Gastrocnemius medialis (tissue), 4 donors: Measurements from ENCODE around the gene PSMD9. TPM values are rescaled to one million over a fixed set of nuclear protein-coding genes. Genes with fewer than 3 reads are reported as not detected.
"Not testable (repeated sequence)": the region's sequence is repeated elsewhere in the genome, so short reads cannot be mapped to it uniquely, and the experiment has no call there.

ENCODE experiments used
- ATAC-seq, 2 donors: fragments of 150-250 bp; one replicate each; pipeline ENCODE4 v1.9.1; 2016
- DNase-seq, 2 donors: peaks; one replicate each; pipeline ENCODE4 v3.0.0-alpha.2; 2019
- H3K27ac ChIP-seq, 4 donors: fragments of 200-600 bp; sonication (generic); 1 replicate in 1 of 4; 2 replicates in 3 of 4; pipeline ENCODE4 v1.5.1; 2016 to 2018; ENCODE audit warnings: mild to moderate bottlenecking in 2 of 4, moderate library complexity in 1 of 4
- H3K27me3 ChIP-seq, 3 donors: fragments of 200-600 bp; sonication (generic) in 2 of 3; 1 replicate in 1 of 3; 2 replicates in 2 of 3; pipeline versions ENCODE4 v1.5.1 to v1.6.0; 2016 to 2019; ENCODE audit warnings: mild to moderate bottlenecking in 1 of 3, moderate library complexity in 1 of 3
- H3K36me3 ChIP-seq, 2 donors: fragments of 200-600 bp; sonication (generic) in 1 of 2; one replicate each; pipeline ENCODE4 v1.5.1; 2017 to 2018
- H3K4me1 ChIP-seq, 2 donors: fragments of 200-600 bp; sonication (generic) in 1 of 2; one replicate each; pipeline ENCODE4 v1.5.1; 2016 to 2017; ENCODE audit warnings: mild to moderate bottlenecking in 2 of 2
- H3K4me3 ChIP-seq, 4 donors: fragments of 200-600 bp; sonication (generic) in 3 of 4; 1 replicate in 1 of 4; 2 replicates in 3 of 4; pipeline ENCODE4 v1.5.1; 2016 to 2019; ENCODE audit warnings: mild to moderate bottlenecking in 2 of 4
- H3K9me3 ChIP-seq, 3 donors: fragments of 200-600 bp; sonication (generic) in 2 of 3; 1 replicate in 1 of 3; 2 replicates in 2 of 3; pipeline ENCODE4 v1.5.1; 2016 to 2019
- CTCF ChIP-seq, 5 experiments: fragments of 450-650 bp in 3 of 5; fragments of 200-600 bp in 2 of 5; sonication (generic) in 2 of 5; IDR thresholded peaks in 4 of 5; conservative IDR thresholded peaks in 1 of 5; 1 replicate in 4 of 5; 2 replicates in 1 of 5; pipeline ENCODE4 v1.5.1; 2016 to 2019; ENCODE audit warnings: antibody characterized with exemption in 5 of 5, mild to moderate bottlenecking in 3 of 5, moderate library complexity in 3 of 5
- POLR2A ChIP-seq, 2 donors: fragments of 450-650 bp; IDR thresholded peaks; one replicate each; pipeline ENCODE4 v1.6.1; 2017; ENCODE audit warnings: antibody characterized with exemption in 2 of 2, mild to moderate bottlenecking in 2 of 2, moderate library complexity in 2 of 2
- in situ Hi-C, 4 donors: fragments of 200-750 bp; cut with MboI; loops; one replicate each; pipeline versions ENCODE4 v1.15.0 to v1.8.0; 2017; ENCODE audit warnings: low sequenced_read_pairs in 4 of 4
- intact Hi-C: fragments of 100-400 bp; cut with DNase I; formaldehyde crosslinking; loops from one replicate; pipeline ENCODE4 v1.15.1; 2023; ENCODE audit warnings: low total_unique reads
- total RNA-seq, 4 donors: library from RNA; depleted of rRNA; stranded (reverse); fragments of >200 nt; gene quantifications; one replicate each; pipeline versions ENCODE4 v1.1.0 to v1.2.3, GENCODE V29; 2016

PSMD9 gene
- total RNA-seq, 4 donors from 2014 or later: 16.5 to 84.9 (median 47.0) TPM

- no peak overlapping the region for H3K4me3 ChIP-seq
- intact Hi-C loops: no loop called here
- no peaks in the 10 kb centered on the region for H3K27me3 ChIP-seq
- H3K4me1 ChIP-seq: peaks cover 31 to 33% of the 10 kb centered on the region in 2 donors
- peak overlapping the region; percentile 58 to 94 (median 63) for H3K27ac ChIP-seq
- DNase-seq (no peak), ATAC-seq (no peak)
- in situ Hi-C loops: no loop called here
- H3K36me3 ChIP-seq: no peaks in the 10 kb centered on the region
- no peaks in the 10 kb centered on the region for H3K9me3 ChIP-seq
- TF ChIP-seq POLR2A (IDR thresholded peaks at IDR 0.05): no peak
These were observed 26.8 kb upstream of the PSMD9 start for GRCh38 chr12:121861636-121862254.

- no peak for TF ChIP-seq CTCF (IDR thresholded peaks at IDR 0.05 in 4 of 5, conservative IDR thresholded peaks at IDR 0.05 in 1 of 5)
- TF ChIP-seq POLR2A (IDR thresholded peaks at IDR 0.05): no peak
- Histone ChIP-seq H3K4me1 (peaks cover 10% of the 10 kb centered on the region in 2 donors), H3K9me3 (no peaks in the 10 kb centered on the region), H3K27ac (no peak overlapping the region), H3K27me3 (no peaks in the 10 kb centered on the region), H3K36me3 (no peaks in the 10 kb centered on the region), H3K4me3 (no peak overlapping the region)
- ATAC-seq (no peak), DNase-seq (no peak)
- intact Hi-C loops (no loop called here), in situ Hi-C loops (no loop called here)
These were observed 22.3 kb upstream of the PSMD9 start for GRCh38 chr12:121866331-121866730.

GRCh38 chr12:121869229-121869628 lies 19.4 kb upstream of the PSMD9 start:
- H3K27ac ChIP-seq: peak overlapping the region in 3 of 4 donors; percentile 39 to 72 (median 60)
- DNase-seq, H3K4me1 ChIP-seq, intact Hi-C loops, H3K36me3 ChIP-seq, H3K27me3 ChIP-seq, in situ Hi-C loops, H3K4me3 ChIP-seq, ATAC-seq, H3K9me3 ChIP-seq: not testable (repeated sequence)

- Histone ChIP-seq H3K4me1 (no peaks in the 10 kb centered on the region), H3K4me3 (no peak overlapping the region), H3K36me3 (no peaks in the 10 kb centered on the region), H3K9me3 (no peaks in the 10 kb centered on the region), H3K27me3 (no peaks in the 10 kb centered on the region), H3K27ac (no peak overlapping the region)
- in situ Hi-C loops: no loop called here
- no peak for ATAC-seq
- intact Hi-C loops: no loop called here
- TF ChIP-seq CTCF (IDR thresholded peaks at IDR 0.05 in 4 of 5, conservative IDR thresholded peaks at IDR 0.05 in 1 of 5): no peak
- no peak for DNase-seq
These were observed 17.1 kb upstream of the PSMD9 start for GRCh38 chr12:121871467-121871866.

- H3K9me3 ChIP-seq: no peaks in the 10 kb centered on the region
- DNase-seq (no peak), ATAC-seq (no peak)
- H3K27me3 ChIP-seq: no peaks in the 10 kb centered on the region
- H3K27ac ChIP-seq: no peak overlapping the region
- TF ChIP-seq CTCF (IDR thresholded peaks at IDR 0.05 in 4 of 5, conservative IDR thresholded peaks at IDR 0.05 in 1 of 5) (no peak), POLR2A (IDR thresholded peaks at IDR 0.05) (no peak)
- in situ Hi-C loops: no loop called here
- H3K36me3 ChIP-seq: no peaks in the 10 kb centered on the region
- no peak overlapping the region for H3K4me3 ChIP-seq
- intact Hi-C loops: no loop called here
- H3K4me1 ChIP-seq: no peaks in the 10 kb centered on the region
These were observed 15.9 kb upstream of the PSMD9 start for GRCh38 chr12:121872546-121873215.
